ENCODE results near the gene ZNF865. TPM values are rescaled to one million over a fixed set of nuclear protein-coding genes. Genes with fewer than 3 reads are reported as not detected.

Gene ZNF865
- total and polyA plus RNA-seq, 8 donors = 1.3 to 60.5 (median 6.6) TPM

DNA sequence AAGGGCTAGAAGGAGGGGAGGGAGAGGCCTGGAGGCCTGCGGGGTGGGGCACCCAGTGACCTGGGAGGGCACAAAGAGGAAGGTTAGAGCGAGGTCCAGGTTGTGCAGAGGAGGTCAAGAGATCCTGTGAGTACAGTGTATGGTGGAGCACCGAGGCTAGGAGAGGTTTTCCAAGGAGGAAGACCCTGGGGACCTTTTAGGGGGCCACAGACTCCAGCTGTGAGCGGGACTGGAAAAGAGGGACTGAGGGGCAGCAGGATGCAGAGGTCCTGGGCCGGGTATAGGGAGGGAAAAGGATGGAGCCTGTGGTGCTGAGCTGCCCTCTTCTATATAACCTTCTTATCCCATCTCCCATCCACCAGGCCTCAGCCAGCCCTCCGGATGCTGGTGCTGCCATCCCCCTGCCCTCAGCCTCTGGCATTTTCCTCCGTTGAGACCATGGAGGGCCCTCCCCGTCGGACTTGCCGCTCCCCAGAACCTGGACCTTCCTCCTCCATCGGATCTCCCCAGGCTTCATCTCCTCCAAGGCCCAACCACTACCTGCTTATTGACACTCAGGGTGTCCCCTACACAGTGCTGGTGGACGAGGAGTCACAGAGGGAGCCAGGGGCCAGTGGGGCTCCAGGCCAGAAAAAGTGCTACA, 38.9 kb downstream of the ZNF865 start:
- H3K36me3 ChIP-seq = peaks cover 11 to 19% (median 16%) of the 10 kb centered on the region in 4 donors
- 41 to 58% (median 43%) methylated on average over 12 of the region's 12 CpGs for WGBS, 5 donors
- H3K27me3 ChIP-seq = peaks cover 0 to 6% (median 0%) of the 10 kb centered on the region in 3 donors
- DNase-seq = no peak
- TF ChIP-seq, protein P1, sequence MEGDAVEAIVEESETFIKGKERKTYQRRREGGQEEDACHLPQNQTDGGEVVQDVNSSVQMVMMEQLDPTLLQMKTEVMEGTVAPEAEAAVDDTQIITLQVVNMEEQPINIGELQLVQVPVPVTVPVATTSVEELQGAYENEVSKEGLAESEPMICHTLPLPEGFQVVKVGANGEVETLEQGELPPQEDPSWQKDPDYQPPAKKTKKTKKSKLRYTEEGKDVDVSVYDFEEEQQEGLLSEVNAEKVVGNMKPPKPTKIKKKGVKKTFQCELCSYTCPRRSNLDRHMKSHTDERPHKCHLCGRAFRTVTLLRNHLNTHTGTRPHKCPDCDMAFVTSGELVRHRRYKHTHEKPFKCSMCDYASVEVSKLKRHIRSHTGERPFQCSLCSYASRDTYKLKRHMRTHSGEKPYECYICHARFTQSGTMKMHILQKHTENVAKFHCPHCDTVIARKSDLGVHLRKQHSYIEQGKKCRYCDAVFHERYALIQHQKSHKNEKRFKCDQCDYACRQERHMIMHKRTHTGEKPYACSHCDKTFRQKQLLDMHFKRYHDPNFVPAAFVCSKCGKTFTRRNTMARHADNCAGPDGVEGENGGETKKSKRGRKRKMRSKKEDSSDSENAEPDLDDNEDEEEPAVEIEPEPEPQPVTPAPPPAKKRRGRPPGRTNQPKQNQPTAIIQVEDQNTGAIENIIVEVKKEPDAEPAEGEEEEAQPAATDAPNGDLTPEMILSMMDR (IDR thresholded peaks at IDR 0.05) = no peak
- no peak for TF ChIP-seq POLR2AphosphoS5 (IDR thresholded peaks at IDR 0.05)
- no peak for TF ChIP-seq POLR2A (IDR thresholded peaks at IDR 0.05)
- TF ChIP-seq EP300 (IDR thresholded peaks at IDR 0.05) = no peak
- peak overlapping the region; percentile 28 to 97 (median 95) for H3K27ac ChIP-seq
- no peaks in the 10 kb centered on the region for H3K9me3 ChIP-seq
- peaks cover 52 to 83% (median 79%) of the 10 kb centered on the region in 4 donors for H3K4me1 ChIP-seq
- peak overlapping the region; percentile 74 to 98 (median 97) for H3K4me3 ChIP-seq
- intact Hi-C loops (cut with DNase I; ENCODE audit: low total_unique reads) = no loop called here

DNA sequence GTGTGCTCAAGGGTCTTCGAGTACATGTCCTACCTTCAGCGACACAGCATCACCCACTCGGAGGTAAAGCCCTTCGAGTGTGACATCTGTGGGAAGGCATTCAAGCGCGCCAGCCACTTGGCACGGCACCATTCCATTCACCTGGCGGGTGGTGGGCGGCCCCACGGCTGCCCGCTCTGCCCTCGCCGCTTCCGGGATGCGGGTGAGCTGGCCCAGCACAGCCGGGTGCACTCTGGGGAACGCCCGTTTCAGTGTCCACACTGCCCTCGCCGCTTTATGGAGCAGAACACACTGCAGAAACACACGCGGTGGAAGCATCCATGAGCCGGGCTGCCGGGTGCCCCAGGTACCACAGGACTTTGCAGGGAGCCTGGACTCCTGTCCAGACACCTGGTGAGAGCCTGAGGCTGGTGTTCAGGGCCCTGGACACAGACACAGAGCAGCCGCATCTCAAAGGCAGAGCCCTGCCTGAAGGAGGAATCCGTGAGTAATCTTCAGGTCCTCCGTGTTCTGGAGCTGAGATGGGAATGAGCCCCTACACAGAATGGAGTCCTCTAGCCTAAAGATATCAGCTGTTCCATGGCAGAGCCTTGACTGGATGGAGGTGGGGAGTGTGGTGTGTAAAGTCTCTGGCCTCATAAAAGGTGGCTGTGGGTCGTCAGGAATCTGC, 39.5 kb downstream of the ZNF865 start:
- WGBS, 5 donors = 76 to 87% (median 83%) methylated on average over 21 to 28 of the region's 28 CpGs
- H3K36me3 ChIP-seq = peaks cover 11 to 19% (median 16%) of the 10 kb centered on the region in 4 donors
- TF ChIP-seq POLR2AphosphoS5 (IDR thresholded peaks at IDR 0.05) (no peak), POLR2A (IDR thresholded peaks at IDR 0.05) (no peak), EP300 (IDR thresholded peaks at IDR 0.05) (no peak)
- TF ChIP-seq, protein P1 (IDR thresholded peaks at IDR 0.05) = no peak
- peak overlapping the region in 2 of 5 donors; percentile 93 to 97 for H3K27ac ChIP-seq
- H3K4me3 ChIP-seq = peak overlapping the region in 2 of 4 donors; percentile 98
- H3K9me3 ChIP-seq = no peaks in the 10 kb centered on the region
- peaks cover 50 to 81% (median 79%) of the 10 kb centered on the region in 4 donors for H3K4me1 ChIP-seq
- H3K27me3 ChIP-seq = peaks cover 0 to 6% (median 0%) of the 10 kb centered on the region in 3 donors
- intact Hi-C loops (cut with DNase I; ENCODE audit: low total_unique reads) = no loop called here
- no peak for DNase-seq

DNA sequence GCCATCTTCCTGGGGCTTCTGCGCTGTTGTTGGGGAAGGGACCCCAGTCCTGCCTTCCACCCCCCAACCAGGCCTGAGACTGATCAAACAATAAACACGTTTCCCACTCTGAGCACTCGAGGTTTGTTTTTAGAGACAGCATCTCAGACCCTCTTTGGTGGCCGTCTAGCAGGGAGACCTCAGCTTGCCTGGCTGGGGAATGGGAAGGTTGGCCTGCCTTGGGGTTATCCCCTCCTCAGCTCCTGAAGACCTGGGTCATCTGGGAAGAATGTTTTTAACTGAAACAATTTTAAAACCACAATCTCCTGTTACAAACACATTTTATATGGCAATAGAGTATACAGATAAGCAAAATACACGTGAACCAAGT, 40.0 kb downstream of the ZNF865 start:
- Histone ChIP-seq H3K4me3 (no peak overlapping the region), H3K36me3 (peaks cover 11 to 20% (median 17%) of the 10 kb centered on the region in 4 donors), H3K27ac (no peak overlapping the region), H3K27me3 (peaks cover 0 to 6% (median 0%) of the 10 kb centered on the region in 3 donors), H3K9me3 (no peaks in the 10 kb centered on the region), H3K4me1 (peaks cover 45 to 79% (median 76%) of the 10 kb centered on the region in 4 donors)
- DNase-seq = no peak
- TF ChIP-seq POLR2A (IDR thresholded peaks at IDR 0.05) (no peak), EP300 (IDR thresholded peaks at IDR 0.05) (no peak), POLR2AphosphoS5 (IDR thresholded peaks at IDR 0.05) (no peak)
- TF ChIP-seq, protein P1 (IDR thresholded peaks at IDR 0.05) = no peak
- WGBS, 5 donors = 54 to 71% (median 59%) methylated on average over 5 of the region's 5 CpGs
- intact Hi-C loops (cut with DNase I; ENCODE audit: low total_unique reads) = no loop called here

DNA sequence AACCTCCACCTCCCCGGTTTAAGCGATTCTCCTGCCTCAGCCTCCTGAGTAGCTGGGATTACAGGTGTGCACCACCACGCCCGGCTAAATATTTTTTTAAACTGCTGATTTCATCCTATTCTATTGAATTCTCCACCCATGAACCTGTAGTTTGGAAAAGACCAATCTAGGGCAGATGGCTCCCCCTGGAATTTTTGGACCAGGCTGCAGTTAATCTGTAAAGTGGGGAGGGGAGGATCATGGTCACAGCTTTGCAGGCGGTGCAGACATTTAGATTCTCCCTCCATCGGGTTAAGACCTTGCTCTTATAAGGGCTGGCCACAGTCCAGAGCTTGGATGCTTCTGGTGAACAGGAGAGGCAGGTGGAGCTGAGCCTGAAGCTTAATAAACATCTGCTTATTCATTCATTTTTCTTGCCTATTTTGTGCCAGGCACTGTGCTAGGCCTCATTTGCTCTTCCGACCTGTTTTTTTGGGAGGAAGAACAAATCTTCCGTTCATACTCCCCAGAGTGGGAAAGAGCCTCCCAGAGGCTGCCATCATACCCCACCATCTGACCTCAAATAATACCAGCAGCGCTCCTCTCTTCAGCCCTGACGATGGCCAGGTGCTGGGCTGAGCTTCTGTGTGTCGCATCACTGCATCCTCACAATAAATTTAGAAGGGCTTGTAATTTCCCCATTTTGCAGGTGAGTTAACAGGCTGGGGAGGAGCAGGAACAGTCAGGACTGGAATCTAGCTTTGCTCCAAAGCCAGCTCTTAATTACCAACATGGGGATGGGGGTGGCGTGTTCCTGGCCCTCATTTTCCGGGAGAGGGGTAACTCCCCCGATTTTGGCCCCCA, 41.7 kb downstream of the ZNF865 start:
- no peaks in the 10 kb centered on the region for H3K9me3 ChIP-seq
- peaks cover 0 to 6% (median 0%) of the 10 kb centered on the region in 3 donors for H3K27me3 ChIP-seq
- H3K36me3 ChIP-seq = peaks cover 11 to 36% (median 25%) of the 10 kb centered on the region in 4 donors
- peak overlapping the region; percentile 62 to 97 (median 86) for H3K4me3 ChIP-seq
- TF ChIP-seq POLR2A (IDR thresholded peaks at IDR 0.05) (no peak), EP300 (IDR thresholded peaks at IDR 0.05) (no peak), POLR2AphosphoS5 (IDR thresholded peaks at IDR 0.05) (no peak)
- TF ChIP-seq, protein P1 (IDR thresholded peaks at IDR 0.05) = no peak
- H3K4me1 ChIP-seq = peaks cover 39 to 68% (median 63%) of the 10 kb centered on the region in 4 donors
- intact Hi-C loops (cut with DNase I; ENCODE audit: low total_unique reads) = no loop called here
- no peak for DNase-seq
- 35 to 44% (median 38%) methylated on average over 14 of the region's 14 CpGs for WGBS, 5 donors
- peak overlapping the region in 4 of 5 donors; percentile 82 to 91 (median 86) for H3K27ac ChIP-seq
